Natural killer cell (primary cell): ENCODE measurements around the gene ATP11A. TPM values are rescaled to one million over a fixed set of nuclear protein-coding genes. Genes with fewer than 3 reads are reported as not detected.

Experiments
- ATAC-seq, 3 donors: fragments of 150-1000 bp in 2 of 3; fragments of 200-7000 bp in 1 of 3; cut with Tn5 transposase; 1 replicate in 1 of 3; 2 replicates in 2 of 3; pipeline ENCODE4 v1.10.0; 2021; ENCODE audit warnings: mild to moderate bottlenecking in 2 of 3, moderate library complexity in 2 of 3
- DNase-seq, 2 donors: peaks; one replicate each; pipeline versions ENCODE4 v3.0.0 to v3.0.0-alpha.2; 2013 to 2021; ENCODE audit warnings: mixed read lengths in 1 of 2
- H3K27ac ChIP-seq: one replicate; pipeline ENCODE4 v1.5.1; 2013; ENCODE audit warnings: mild to moderate bottlenecking, low read length
- H3K27me3 ChIP-seq: one replicate; pipeline ENCODE4 v1.6.1; 2013; ENCODE audit warnings: low read length; ENCODE audit not compliant: control insufficient read depth, insufficient read depth
- H3K36me3 ChIP-seq: one replicate; pipeline ENCODE4 v1.6.1; 2013; ENCODE audit warnings: low read length; ENCODE audit not compliant: control insufficient read depth, insufficient read depth
- H3K4me1 ChIP-seq: one replicate; pipeline ENCODE4 v1.6.1; 2013; ENCODE audit warnings: low read length; ENCODE audit not compliant: control insufficient read depth, insufficient read depth
- H3K4me3 ChIP-seq: one replicate; pipeline ENCODE4 v1.5.1; 2013; ENCODE audit warnings: low read length
- H3K9me3 ChIP-seq: one replicate; pipeline ENCODE4 v1.6.1; 2013; ENCODE audit warnings: low read length; ENCODE audit not compliant: control insufficient read depth, insufficient read depth
- H3K27ac Mint-ChIP-seq, 2 donors: one replicate each; pipeline ENCODE4 v1.8.0; 2022; ENCODE audit warnings: mild to moderate bottlenecking in 2 of 2, mixed read lengths in 2 of 2, moderate library complexity in 1 of 2
- H3K27me3 Mint-ChIP-seq, 2 donors: one replicate each; pipeline ENCODE4 v1.8.0; 2022; ENCODE audit warnings: low read depth in 2 of 2, mixed read lengths in 2 of 2
- H3K36me3 Mint-ChIP-seq: one replicate; pipeline ENCODE4 v1.8.0; 2022; ENCODE audit warnings: mixed read lengths
- H3K4me1 Mint-ChIP-seq, 2 donors: one replicate each; pipeline ENCODE4 v1.8.0; 2022; ENCODE audit warnings: mixed read lengths in 2 of 2
- H3K4me3 Mint-ChIP-seq: one replicate; pipeline ENCODE4 v1.8.0; 2022; ENCODE audit warnings: mild to moderate bottlenecking, moderate library complexity, mixed read lengths
- H3K9me3 Mint-ChIP-seq, 2 donors: one replicate each; pipeline ENCODE4 v1.8.0; 2022; ENCODE audit warnings: mixed read lengths in 2 of 2
- CTCF ChIP-seq: fragments of 200-600 bp; IDR thresholded peaks from one replicate; pipeline ENCODE4 v1.8.0; 2022; ENCODE audit warnings: antibody characterized with exemption
- WGBS: methylation state at CpG from one replicate; pipeline ENCODE4 v1.1.7; 2013; ENCODE audit warnings: missing lambda C conversion rate; ENCODE audit not compliant: insufficient coverage; 5-methylcytosine and 5-hydroxymethylcytosine counted together
- intact Hi-C: fragments of 100-400 bp; cut with micrococcal nuclease; formaldehyde crosslinking; loops from one replicate; pipeline ENCODE4 v1.14.2; 2022
- total RNA-seq, 4 donors: library from RNA; stranded (reverse); fragments of 120-200 nt in 1 of 4; gene quantifications; one replicate each; pipeline versions ENCODE4 v1.2.3 to v1.2.4, GENCODE V29; 2013 to 2022

Gene ATP11A
- total RNA-seq, 3 donors from 2014 or later (not counting 1 experiment from before 2014, with no cell fraction given) = 47.1 to 68.6 (median 50.7) TPM

- Histone ChIP-seq H3K4me3 (no peak overlapping the region), H3K27me3 (no peaks in the 10 kb centered on the region), H3K4me1 (no peaks in the 10 kb centered on the region), H3K27ac (no peak overlapping the region), H3K9me3 (no peaks in the 10 kb centered on the region), H3K36me3 (no peaks in the 10 kb centered on the region)
- H3K27me3 Mint-ChIP-seq = no peaks in the 10 kb centered on the region
- TF ChIP-seq CTCF = no peak
- WGBS = 91% methylated on average over 12 of the region's 17 CpGs
- ATAC-seq (no peak), DNase-seq (no peak)
- H3K4me3 Mint-ChIP-seq = no peak overlapping the region
- H3K27ac Mint-ChIP-seq = no peak overlapping the region
- H3K36me3 Mint-ChIP-seq = no peaks in the 10 kb centered on the region
- H3K9me3 Mint-ChIP-seq = no peaks in the 10 kb centered on the region
- peaks cover 11 to 39% of the 10 kb centered on the region in 2 donors for H3K4me1 Mint-ChIP-seq
- intact Hi-C loops = no loop called here
These were observed 45.1 kb downstream of the ATP11A start for GRCh38 chr13:112734696-112735547.

GRCh38 chr13:112735791-112736190, 46.0 kb downstream of the ATP11A start:
- ATAC-seq (no peak), DNase-seq (no peak)
- no peak overlapping the region for H3K27ac Mint-ChIP-seq
- no peaks in the 10 kb centered on the region for H3K27me3 Mint-ChIP-seq
- H3K36me3 ChIP-seq = no peaks in the 10 kb centered on the region
- H3K4me1 Mint-ChIP-seq = peaks cover 11 to 32% of the 10 kb centered on the region in 2 donors
- no peaks in the 10 kb centered on the region for H3K36me3 Mint-ChIP-seq
- H3K27ac ChIP-seq = no peak overlapping the region
- no peak for TF ChIP-seq CTCF
- 96% methylated on average over 17 of the region's 17 CpGs for WGBS
- H3K9me3 Mint-ChIP-seq = no peaks in the 10 kb centered on the region
- no peaks in the 10 kb centered on the region for H3K9me3 ChIP-seq
- intact Hi-C loops = no loop called here
- H3K4me3 ChIP-seq = no peak overlapping the region
- H3K4me1 ChIP-seq = no peaks in the 10 kb centered on the region
- no peaks in the 10 kb centered on the region for H3K27me3 ChIP-seq
- H3K4me3 Mint-ChIP-seq = no peak overlapping the region

- no peak overlapping the region for H3K27ac ChIP-seq
- H3K4me3 Mint-ChIP-seq = no peak overlapping the region
- no peak overlapping the region for H3K27ac Mint-ChIP-seq
- H3K4me1 Mint-ChIP-seq = peaks cover 8 to 29% of the 10 kb centered on the region in 2 donors
- H3K36me3 ChIP-seq = no peaks in the 10 kb centered on the region
- TF ChIP-seq CTCF = no peak
- ATAC-seq = no peak
- H3K36me3 Mint-ChIP-seq = no peaks in the 10 kb centered on the region
- H3K9me3 Mint-ChIP-seq = no peaks in the 10 kb centered on the region
- no peak overlapping the region for H3K4me3 ChIP-seq
- intact Hi-C loops = no loop called here
- no peaks in the 10 kb centered on the region for H3K4me1 ChIP-seq
- H3K27me3 ChIP-seq = no peaks in the 10 kb centered on the region
- WGBS = 92% methylated on average over 9 of the region's 9 CpGs
- DNase-seq = no peak
- no peaks in the 10 kb centered on the region for H3K27me3 Mint-ChIP-seq
- H3K9me3 ChIP-seq = no peaks in the 10 kb centered on the region
These were observed 47.5 kb downstream of the ATP11A start for GRCh38 chr13:112737294-112737693.

- Histone ChIP-seq H3K4me3 (no peak overlapping the region), H3K27ac (no peak overlapping the region), H3K9me3 (no peaks in the 10 kb centered on the region), H3K36me3 (no peaks in the 10 kb centered on the region), H3K4me1 (no peaks in the 10 kb centered on the region), H3K27me3 (no peaks in the 10 kb centered on the region)
- TF ChIP-seq CTCF = no peak
- H3K36me3 Mint-ChIP-seq = no peaks in the 10 kb centered on the region
- no peaks in the 10 kb centered on the region for H3K27me3 Mint-ChIP-seq
- no peak overlapping the region for H3K27ac Mint-ChIP-seq
- ATAC-seq (no peak), DNase-seq (no peak)
- peaks cover 20 to 34% of the 10 kb centered on the region in 2 donors for H3K4me1 Mint-ChIP-seq
- intact Hi-C loops = no loop called here
- no peak overlapping the region for H3K4me3 Mint-ChIP-seq
- no peaks in the 10 kb centered on the region for H3K9me3 Mint-ChIP-seq
- 89% methylated on average over 7 of the region's 7 CpGs for WGBS
These were observed 48.8 kb downstream of the ATP11A start for GRCh38 chr13:112738606-112739005.
